Adrenal gland (tissue), 12 donors: ENCODE results near the gene UPK1B. TPM values are rescaled to one million over a fixed set of nuclear protein-coding genes. Genes with fewer than 3 reads are reported as not detected.
A peak's percentile ranks its signal among the peaks of the same experiment; 100 is the strongest.

Experiments
- DNase-seq, 7 donors: peaks; one replicate each; pipeline ENCODE4 v3.0.0-alpha.2; 2019 to 2020
- H3K27ac ChIP-seq, 5 donors: fragments of 200-600 bp; sonication (generic) in 4 of 5; 1 replicate in 3 of 5; 2 replicates in 2 of 5; pipeline versions ENCODE4 v1.5.1 to v1.8.0; 2016 to 2020; ENCODE audit warnings: mild to moderate bottlenecking in 1 of 5
- H3K27me3 ChIP-seq: fragments of 200-600 bp; 2 replicates; pipeline ENCODE4 v1.8.0; 2021
- H3K36me3 ChIP-seq, 2 donors: fragments of 200-600 bp; replicated peaks in 1 of 2; 1 replicate in 1 of 2; 2 replicates in 1 of 2; pipeline versions ENCODE4 v1.5.1 to v1.8.0; 2018 to 2022
- H3K4me1 ChIP-seq, 2 donors: fragments of 200-600 bp; replicated peaks in 1 of 2; 1 replicate in 1 of 2; 2 replicates in 1 of 2; pipeline versions ENCODE4 v1.5.1 to v1.8.0; 2018 to 2021
- H3K4me3 ChIP-seq, 4 donors: fragments of 200-600 bp; sonication (generic) in 3 of 4; one replicate each; pipeline ENCODE4 v1.5.1; 2016 to 2018
- H3K9me3 ChIP-seq, 3 donors: fragments of 200-600 bp; sonication (generic) in 1 of 3; replicated peaks in 1 of 3; 1 replicate in 2 of 3; 2 replicates in 1 of 3; pipeline versions ENCODE4 v1.5.1 to v1.8.0; 2016 to 2021
- POLR2A ChIP-seq, 2 donors: fragments of 450-650 bp; IDR thresholded peaks; one replicate each; pipeline ENCODE4 v1.6.1; 2017; ENCODE audit warnings: antibody characterized with exemption in 2 of 2, mild to moderate bottlenecking in 2 of 2, moderate library complexity in 1 of 2
- WGBS, 4 donors: extraction: QIAGEN DNeasy Blood & Tissue Kit in 2 of 4; methylation state at CpG; one replicate each; pipeline versions ENCODE4 v1.1.5 to v1.1.7; 2013 to 2017; 5-methylcytosine and 5-hydroxymethylcytosine counted together
- intact Hi-C, 2 donors: fragments of 100-400 bp; cut with DNase I; formaldehyde crosslinking; loops; one replicate each; pipeline versions ENCODE4 v1.14.1 to v1.15.0; 2022 to 2023
- polyA plus RNA-seq, 3 donors: library from polyadenylated mRNA; stranded (reverse); fragments of 200-250 nt in 2 of 3; fragments of 350-450 nt in 1 of 3; fragmentation: Illumina TruSeq in 1 of 3; extraction: RNeasy Lipid Tissue Mini Kit (QIAGEN cat#74804) in 1 of 3; gene quantifications; one replicate each; pipeline ENCODE4 v1.2.3, GENCODE V29; 2013 to 2014
- total RNA-seq, 9 donors: library from RNA; depleted of rRNA in 4 of 9; stranded (reverse); fragments of >200 nt in 4 of 9; fragments of 120-200 nt in 1 of 9; fragmentation: NEBNext Ultra II Directional in 1 of 9; extraction: Animal tissue kit (Norgen Biotek cat#: 25700) in 1 of 9; gene quantifications; one replicate each; pipeline versions ENCODE4 v1.1.0 to v1.2.4, GENCODE V29; 2013 to 2023
- TF ChIP-seq, protein P1 (sequence below), 6 experiments: fragments of 450-650 bp in 4 of 6; fragments of 200-600 bp in 2 of 6; sonication (generic) in 1 of 6; IDR thresholded peaks; 1 replicate in 5 of 6; 2 replicates in 1 of 6; pipeline versions ENCODE4 v1.5.1 to v1.8.0; 2016 to 2021; ENCODE audit warnings: antibody characterized with exemption in 6 of 6, mild to moderate bottlenecking in 2 of 6, moderate library complexity in 1 of 6
- donor health status: healthy with polysubstance abuse.
- donor health status: Bipolar disorder and iron deficiency.
- donor health status: DM: yes; HTN: yes; CAD: no.
- donor health status: DM: no; HTN: no; CAD: no.
- donor health status: DM: no; HTN: no; CAD: no.
- donor health status: DM: yes; HTN: yes; CAD: no.

UPK1B gene
- total and polyA plus RNA-seq, 12 donors: 0.24 TPM; not detected in 11

DNA sequence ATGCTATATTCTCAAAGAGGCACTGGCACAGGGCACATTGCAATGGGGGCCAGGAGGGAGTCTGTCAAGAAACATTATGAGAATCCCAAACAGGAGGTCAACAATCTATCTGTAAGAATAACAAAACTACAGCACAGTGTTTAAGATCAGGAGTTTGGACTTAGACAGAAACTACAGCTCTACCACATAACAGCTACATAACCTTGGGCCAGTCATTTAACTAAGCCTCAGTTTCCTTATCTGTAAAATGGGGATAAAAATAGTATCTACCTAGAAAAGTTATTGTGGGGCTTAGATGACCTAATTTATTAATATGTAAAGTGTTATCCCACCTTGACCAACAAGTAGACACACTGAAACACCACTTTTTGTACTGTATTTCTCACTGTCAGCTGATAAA, 57.3 kb downstream of the UPK1B start:
- Histone ChIP-seq H3K4me1 (peaks cover 0 to 6% of the 10 kb centered on the region in 2 donors), H3K27me3 (no peaks in the 10 kb centered on the region), H3K4me3 (no peak overlapping the region), H3K27ac (no peak overlapping the region), H3K9me3 (no peaks in the 10 kb centered on the region), H3K36me3 (peaks cover 0 to 19% of the 10 kb centered on the region in 2 donors)
- intact Hi-C loops: no loop called here
- DNase-seq: no peak
- no peak for TF ChIP-seq POLR2A (IDR thresholded peaks at IDR 0.05)
- TF ChIP-seq, protein P1, sequence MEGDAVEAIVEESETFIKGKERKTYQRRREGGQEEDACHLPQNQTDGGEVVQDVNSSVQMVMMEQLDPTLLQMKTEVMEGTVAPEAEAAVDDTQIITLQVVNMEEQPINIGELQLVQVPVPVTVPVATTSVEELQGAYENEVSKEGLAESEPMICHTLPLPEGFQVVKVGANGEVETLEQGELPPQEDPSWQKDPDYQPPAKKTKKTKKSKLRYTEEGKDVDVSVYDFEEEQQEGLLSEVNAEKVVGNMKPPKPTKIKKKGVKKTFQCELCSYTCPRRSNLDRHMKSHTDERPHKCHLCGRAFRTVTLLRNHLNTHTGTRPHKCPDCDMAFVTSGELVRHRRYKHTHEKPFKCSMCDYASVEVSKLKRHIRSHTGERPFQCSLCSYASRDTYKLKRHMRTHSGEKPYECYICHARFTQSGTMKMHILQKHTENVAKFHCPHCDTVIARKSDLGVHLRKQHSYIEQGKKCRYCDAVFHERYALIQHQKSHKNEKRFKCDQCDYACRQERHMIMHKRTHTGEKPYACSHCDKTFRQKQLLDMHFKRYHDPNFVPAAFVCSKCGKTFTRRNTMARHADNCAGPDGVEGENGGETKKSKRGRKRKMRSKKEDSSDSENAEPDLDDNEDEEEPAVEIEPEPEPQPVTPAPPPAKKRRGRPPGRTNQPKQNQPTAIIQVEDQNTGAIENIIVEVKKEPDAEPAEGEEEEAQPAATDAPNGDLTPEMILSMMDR (IDR thresholded peaks at IDR 0.05): no peak

DNA sequence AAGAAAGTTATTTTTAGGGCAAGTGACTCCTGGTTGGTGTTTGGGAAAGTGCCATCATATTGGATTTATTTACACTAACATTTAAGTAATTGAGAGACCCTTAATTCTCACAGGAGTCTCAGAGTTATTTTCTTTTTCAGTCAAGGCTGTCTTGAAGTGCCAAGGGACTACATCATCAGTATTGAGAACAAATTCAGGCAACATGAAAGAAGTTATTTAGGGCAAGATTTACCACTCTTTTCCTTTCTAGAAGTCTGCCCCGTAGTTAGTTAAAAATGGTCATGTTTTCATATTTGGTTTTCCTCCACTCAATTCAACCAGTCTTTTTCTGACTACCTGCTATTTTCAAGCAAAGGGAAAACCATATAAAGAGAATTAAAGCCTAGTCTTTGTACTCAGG, 61.2 kb downstream of the UPK1B start:
- DNase-seq: no peak
- Histone ChIP-seq H3K4me3 (no peak overlapping the region), H3K27ac (no peak overlapping the region), H3K4me1 (peaks cover under 1 to 30% of the 10 kb centered on the region in 2 donors), H3K27me3 (no peaks in the 10 kb centered on the region), H3K36me3 (peaks cover 0 to 6% of the 10 kb centered on the region in 2 donors), H3K9me3 (no peaks in the 10 kb centered on the region)
- intact Hi-C loops: no loop called here
- TF ChIP-seq POLR2A (IDR thresholded peaks at IDR 0.05): no peak
- TF ChIP-seq, protein P1 (IDR thresholded peaks at IDR 0.05): no peak
- 63 to 89% (median 84%) methylated on average over 1 of the region's 1 CpG for WGBS, 4 donors

GRCh38 chr3:119235151-119235550, 61.8 kb downstream of the UPK1B start:
- no peak for DNase-seq
- H3K27me3 ChIP-seq: no peaks in the 10 kb centered on the region
- peaks cover 0 to 5% of the 10 kb centered on the region in 2 donors for H3K36me3 ChIP-seq
- no peak overlapping the region for H3K27ac ChIP-seq
- H3K4me3 ChIP-seq: no peak overlapping the region
- WGBS, 4 donors: 81 to 100% (median 89%) methylated on average over 1 of the region's 1 CpG
- TF ChIP-seq, protein P1 (IDR thresholded peaks at IDR 0.05): no peak
- no peak for TF ChIP-seq POLR2A (IDR thresholded peaks at IDR 0.05)
- no peaks in the 10 kb centered on the region for H3K9me3 ChIP-seq
- intact Hi-C loops: no loop called here
- H3K4me1 ChIP-seq: peaks cover 2 to 36% of the 10 kb centered on the region in 2 donors

GRCh38 chr3:119236756-119237155, 63.4 kb downstream of the UPK1B start:
- Histone ChIP-seq H3K27ac (no peak overlapping the region), H3K27me3 (no peaks in the 10 kb centered on the region), H3K4me3 (no peak overlapping the region), H3K36me3 (peaks cover 0 to 5% of the 10 kb centered on the region in 2 donors), H3K9me3 (no peaks in the 10 kb centered on the region), H3K4me1 (peaks cover 2 to 43% of the 10 kb centered on the region in 2 donors)
- 62 to 90% (median 76%) methylated on average over 7 of the region's 7 CpGs for WGBS, 4 donors
- DNase-seq: peak in 1 of 7 donors; percentile 13
- intact Hi-C loops: no loop called here
- no peak for TF ChIP-seq POLR2A (IDR thresholded peaks at IDR 0.05)
- TF ChIP-seq, protein P1 (IDR thresholded peaks at IDR 0.05): no peak
